EH (cell line): ENCODE results near the gene AQR.
"Not testable (repeated sequence)": the region's sequence is repeated elsewhere in the genome, so short reads cannot be mapped to it uniquely, and the experiment has no call there.

Experiments used
- DNase-seq: peaks from one replicate; pipeline ENCODE4 v3.0.0-alpha.2; 2015; ENCODE audit warnings: low read depth

AQR gene

GRCh38 chr15:34953851-34954250 is 15.7 kb downstream of the AQR start:
- peak; percentile 6 for DNase-seq

GRCh38 chr15:34952481-34952880 is 17.1 kb downstream of the AQR start:
- no peak for DNase-seq

- DNase-seq = peak; percentile 60
Observed at GRCh38 chr15:34951993-34952392, 17.5 kb downstream of the AQR start.

- peak; percentile 53 for DNase-seq
Observed at GRCh38 chr15:34944936-34945335, 24.6 kb downstream of the AQR start.

- DNase-seq = no peak
Observed at GRCh38 chr15:34943711-34944110, 25.8 kb downstream of the AQR start.

- not testable (repeated sequence) for DNase-seq
Observed at GRCh38 chr15:34943264-34943663, 26.3 kb downstream of the AQR start.

GRCh38 chr15:34942363-34942762 is 27.2 kb downstream of the AQR start:
- peak; percentile 39 for DNase-seq

- DNase-seq = no peak
Observed at GRCh38 chr15:34941831-34942230, 27.7 kb downstream of the AQR start.

GRCh38 chr15:34941185-34941698 is 28.3 kb downstream of the AQR start:
- no peak for DNase-seq

GRCh38 chr15:34933432-34933975 is 36.0 kb downstream of the AQR start:
- DNase-seq = no peak

- not testable (repeated sequence) for DNase-seq
Observed at GRCh38 chr15:34928349-34928748, 41.2 kb downstream of the AQR start.

- DNase-seq = no peak
Observed at GRCh38 chr15:34927726-34928125, 41.8 kb downstream of the AQR start.

GRCh38 chr15:34914317-34914716 is 55.2 kb downstream of the AQR start:
- no peak for DNase-seq

GRCh38 chr15:34905047-34905446 is 64.5 kb downstream of the AQR start:
- no peak for DNase-seq

- no peak for DNase-seq
Observed at GRCh38 chr15:34904527-34904926, 65.0 kb downstream of the AQR start.

- DNase-seq = no peak
Observed at GRCh38 chr15:34900748-34901147, 68.8 kb downstream of the AQR start.

- no peak for DNase-seq
Observed at GRCh38 chr15:34896183-34896582, 73.4 kb downstream of the AQR start.

GRCh38 chr15:34893967-34894366 is 75.6 kb downstream of the AQR start:
- no peak for DNase-seq

GRCh38 chr15:34892963-34893591 is 76.5 kb downstream of the AQR start:
- no peak for DNase-seq

- peak; percentile 44 for DNase-seq
Observed at GRCh38 chr15:34890424-34890823, 79.1 kb downstream of the AQR start.

- DNase-seq = peak; percentile 66
Observed at GRCh38 chr15:34889476-34889875, 80.1 kb downstream of the AQR start.

- peak; percentile 41 for DNase-seq
Observed at GRCh38 chr15:34886134-34886533, 83.4 kb downstream of the AQR start.

- DNase-seq = peak; percentile 15
Observed at GRCh38 chr15:34883633-34884032, 85.9 kb downstream of the AQR start.

- DNase-seq = no peak
Observed at GRCh38 chr15:34883042-34883441, 86.5 kb downstream of the AQR start.
